Occipital lobe (tissue), 2 donors: ENCODE data around the gene KLF13. TPM values are rescaled to one million over a fixed set of nuclear protein-coding genes. Genes with fewer than 3 reads are reported as not detected.

Experiments
- DNase-seq: peaks from one replicate; lab custom pipeline; 2025; lab: John Stamatoyannopoulos, UW
- total RNA-seq: library from RNA; depleted of rRNA; stranded (reverse); fragments of >200 nt; gene quantifications from one replicate; pipeline ENCODE4 v1.2.3, GENCODE V29; 2014

Gene KLF13
- total RNA-seq, 1 donor from 2014 or later: 47.9 TPM

DNA sequence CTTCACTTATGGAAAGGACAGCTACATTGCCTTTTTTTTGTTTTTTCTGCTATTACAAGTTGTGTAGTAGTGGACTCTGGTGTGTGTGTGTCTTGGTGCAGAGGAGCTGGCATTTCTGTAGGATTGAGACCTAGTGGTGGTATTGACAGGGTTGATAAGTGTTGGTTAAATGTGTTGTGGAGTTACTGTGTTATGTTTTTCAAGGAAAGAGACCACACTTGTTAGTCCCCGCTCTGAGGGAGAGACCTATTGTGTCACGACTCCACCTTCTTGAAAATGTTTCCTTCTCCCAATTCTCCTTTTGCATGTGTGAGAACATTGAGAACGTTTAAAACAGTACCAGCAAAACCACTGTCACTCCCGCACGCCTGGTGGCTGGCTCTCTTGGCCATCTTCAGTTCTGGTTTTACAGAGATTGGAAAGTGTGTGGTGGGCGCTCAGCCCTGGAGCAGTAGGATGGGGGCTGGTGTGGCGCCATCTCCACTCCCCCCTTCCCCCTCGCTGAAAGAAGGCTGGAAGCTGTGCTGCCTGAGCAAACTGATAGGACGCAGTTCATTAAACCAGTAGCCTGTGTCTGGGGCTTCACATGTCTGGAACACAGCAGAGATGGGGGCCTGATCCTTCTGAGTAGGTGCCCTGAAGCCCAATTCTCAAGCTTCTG, 5.5 kb downstream of the KLF13 start:
- DNase-seq: no peak

DNA sequence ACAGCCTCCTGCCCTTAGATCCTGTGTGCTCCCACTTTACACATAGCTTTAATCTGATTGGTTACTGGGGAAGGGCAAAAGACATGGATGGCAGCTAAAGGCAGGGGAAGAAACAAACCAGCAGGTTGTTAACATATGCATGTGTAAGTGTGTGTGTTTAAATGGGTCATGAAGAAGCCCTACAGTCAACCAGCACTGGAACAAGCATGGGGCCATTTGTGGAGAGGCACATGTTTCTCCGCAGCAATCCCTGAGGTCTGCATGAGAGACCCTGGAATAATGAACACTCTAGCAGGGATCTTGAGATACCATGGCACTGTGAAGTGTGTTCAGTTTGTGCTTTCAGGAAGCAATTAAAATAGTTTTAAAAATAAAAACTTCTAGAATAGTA, 6.0 kb downstream of the KLF13 start:
- DNase-seq: no peak

DNA sequence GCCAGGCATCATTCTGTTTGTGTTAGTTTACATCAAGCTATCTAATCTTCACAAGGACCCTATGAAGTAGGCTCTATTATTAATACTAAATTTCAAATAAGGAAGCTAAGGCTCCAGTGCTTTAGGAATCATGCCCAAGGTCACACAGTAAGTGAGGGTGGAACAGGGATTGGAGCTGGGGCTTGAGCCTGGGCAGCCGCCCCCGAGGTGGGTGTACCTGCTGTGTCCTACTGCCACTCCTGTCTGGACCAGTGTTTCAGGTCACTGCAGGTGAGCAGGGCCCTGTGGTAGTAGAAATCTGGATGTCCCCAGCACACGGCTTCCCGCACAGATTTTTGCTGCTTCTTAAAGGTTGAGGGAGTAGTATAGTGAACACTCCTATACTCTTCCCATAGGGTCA, 6.5 kb downstream of the KLF13 start:
- no peak for DNase-seq

DNA sequence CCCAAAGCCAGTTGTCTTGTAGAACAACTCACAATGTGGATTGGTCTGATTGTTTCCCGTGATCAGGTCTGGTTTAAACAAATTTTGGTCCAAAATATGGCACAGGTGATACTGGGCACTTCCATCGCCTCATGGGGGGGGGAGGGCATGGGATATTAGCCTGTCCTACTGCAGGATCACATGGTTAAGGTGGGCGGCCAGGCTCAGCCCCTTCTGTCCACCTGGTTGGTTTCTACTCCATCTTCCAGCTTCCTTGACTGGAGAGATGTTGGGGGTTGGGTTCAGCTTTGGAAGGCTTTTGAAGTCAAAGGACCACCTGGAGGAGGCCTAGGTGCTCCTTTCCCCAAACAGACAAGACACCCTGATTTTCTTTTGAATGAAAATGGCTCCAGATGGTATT, 7.2 kb downstream of the KLF13 start:
- no peak for DNase-seq

DNA sequence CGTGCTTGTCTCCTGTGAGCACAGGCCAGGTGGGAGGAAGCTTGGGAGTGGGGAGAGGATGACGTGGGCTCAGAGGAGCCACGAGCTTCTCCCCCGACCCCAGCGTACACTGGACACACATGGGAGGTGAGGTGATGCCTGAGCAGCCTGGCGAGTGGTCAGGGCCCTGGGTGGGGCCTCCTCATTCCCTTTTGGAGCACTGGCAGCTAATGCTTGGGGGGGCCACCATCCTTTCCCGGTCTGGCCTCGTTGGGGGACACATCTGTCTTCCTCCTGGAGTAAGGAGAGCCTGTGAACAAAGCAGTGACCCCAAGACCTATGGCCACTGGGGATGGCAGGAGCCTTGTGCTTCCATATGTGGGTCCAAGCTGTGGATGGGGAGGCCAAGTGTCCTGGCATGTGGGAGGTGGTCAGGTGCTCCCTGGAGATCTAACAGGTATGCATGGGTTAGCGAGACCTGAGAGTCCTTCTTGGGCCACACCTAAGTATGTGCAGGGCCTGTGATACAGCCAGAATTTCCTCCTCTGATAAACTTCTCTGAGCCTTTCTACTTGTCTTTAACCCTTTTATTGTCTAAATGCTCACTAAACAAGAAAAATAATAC, 9.5 kb downstream of the KLF13 start:
- DNase-seq: no peak

DNA sequence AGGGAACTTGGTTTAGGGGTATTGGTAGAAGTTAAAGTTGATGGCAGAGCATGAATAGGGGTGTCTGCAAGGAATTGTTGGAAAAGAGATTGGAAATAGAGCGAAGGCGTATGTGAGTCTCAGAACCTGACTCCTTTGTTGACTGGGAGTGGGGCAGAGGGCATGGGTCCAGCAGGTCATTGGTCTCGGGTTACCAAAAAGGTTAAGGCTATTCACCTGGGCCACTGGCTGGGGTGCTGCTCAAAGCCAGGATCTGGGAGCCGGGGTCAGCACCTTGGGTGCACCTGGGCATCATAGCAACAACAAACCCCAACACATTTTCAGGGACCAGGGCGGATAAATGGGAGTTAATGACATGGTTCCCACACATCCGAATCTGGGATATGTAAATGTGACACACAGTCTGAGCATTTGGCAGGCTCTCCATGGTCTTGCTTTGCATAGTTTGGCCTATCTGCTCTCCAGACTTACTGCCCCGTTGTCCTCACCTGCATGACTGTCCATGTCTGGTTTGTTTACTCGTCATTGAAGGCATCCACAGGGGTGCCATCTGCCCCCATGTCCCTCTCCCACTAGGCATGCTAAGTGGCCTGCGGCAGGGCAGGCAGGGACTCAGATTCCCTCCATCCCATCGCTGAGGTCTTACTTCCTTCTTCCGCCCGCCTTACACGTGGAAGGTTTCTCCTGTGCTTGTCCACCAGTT, 10.1 kb downstream of the KLF13 start:
- DNase-seq: no peak

DNA sequence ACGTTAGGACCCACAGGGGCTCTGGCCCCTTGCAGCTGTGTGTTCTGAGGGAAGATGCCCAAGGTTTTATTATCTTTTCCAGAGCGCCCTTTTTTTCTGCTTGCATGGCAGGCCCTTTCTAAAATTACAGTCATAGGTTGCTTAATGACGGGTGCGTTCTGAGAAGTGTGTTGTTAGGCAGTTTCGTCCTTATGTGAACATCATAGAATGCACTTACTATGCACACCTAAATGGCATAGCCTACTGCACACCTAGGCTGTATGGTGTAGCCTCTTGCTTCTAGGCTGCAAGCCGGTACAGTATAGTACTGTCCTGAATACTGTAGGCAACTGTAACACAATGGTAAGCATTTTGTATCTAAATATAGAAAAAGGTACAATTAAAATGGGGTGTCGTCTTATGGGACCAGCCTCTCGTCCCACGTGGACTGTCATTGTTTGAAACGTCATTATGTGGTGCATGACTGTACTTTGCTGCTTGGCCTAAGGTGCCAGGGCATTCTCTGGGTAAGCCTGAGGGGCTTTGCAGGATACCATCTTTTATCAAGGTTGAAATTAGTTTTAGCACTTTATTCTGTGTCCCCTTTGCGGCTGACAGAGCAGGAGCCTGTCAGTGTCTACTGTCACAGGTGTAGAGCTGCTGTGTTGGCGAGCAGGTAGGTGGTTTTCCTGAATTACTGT, 10.9 kb downstream of the KLF13 start:
- no peak for DNase-seq

DNA sequence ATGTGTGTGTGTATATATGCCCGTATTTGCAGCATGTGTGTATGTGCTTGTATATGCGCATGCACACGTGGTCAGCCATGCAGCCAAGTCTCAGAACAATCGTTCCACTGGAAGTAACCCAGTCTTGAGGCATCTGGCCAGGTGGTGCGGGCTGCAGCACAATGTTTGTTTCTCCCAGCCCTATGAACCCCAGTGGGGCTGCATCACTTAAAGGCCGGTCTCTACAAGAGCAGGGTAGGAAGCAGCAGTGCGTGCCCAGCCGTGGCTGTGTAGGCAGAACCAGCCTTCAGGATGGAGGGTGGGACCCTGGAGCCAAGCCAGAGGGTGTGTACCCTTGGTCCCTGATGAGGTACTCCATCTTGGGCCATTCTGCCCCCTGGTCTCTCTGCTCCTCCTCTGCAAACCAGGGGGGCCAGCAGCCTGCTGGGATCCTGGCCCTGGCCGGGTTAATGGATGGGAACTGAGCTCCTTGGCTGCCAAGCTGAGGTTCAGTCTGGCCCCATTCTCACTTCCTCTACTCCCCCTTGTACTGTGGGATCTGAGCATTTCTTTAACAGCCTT, 11.8 kb downstream of the KLF13 start:
- no peak for DNase-seq

DNA sequence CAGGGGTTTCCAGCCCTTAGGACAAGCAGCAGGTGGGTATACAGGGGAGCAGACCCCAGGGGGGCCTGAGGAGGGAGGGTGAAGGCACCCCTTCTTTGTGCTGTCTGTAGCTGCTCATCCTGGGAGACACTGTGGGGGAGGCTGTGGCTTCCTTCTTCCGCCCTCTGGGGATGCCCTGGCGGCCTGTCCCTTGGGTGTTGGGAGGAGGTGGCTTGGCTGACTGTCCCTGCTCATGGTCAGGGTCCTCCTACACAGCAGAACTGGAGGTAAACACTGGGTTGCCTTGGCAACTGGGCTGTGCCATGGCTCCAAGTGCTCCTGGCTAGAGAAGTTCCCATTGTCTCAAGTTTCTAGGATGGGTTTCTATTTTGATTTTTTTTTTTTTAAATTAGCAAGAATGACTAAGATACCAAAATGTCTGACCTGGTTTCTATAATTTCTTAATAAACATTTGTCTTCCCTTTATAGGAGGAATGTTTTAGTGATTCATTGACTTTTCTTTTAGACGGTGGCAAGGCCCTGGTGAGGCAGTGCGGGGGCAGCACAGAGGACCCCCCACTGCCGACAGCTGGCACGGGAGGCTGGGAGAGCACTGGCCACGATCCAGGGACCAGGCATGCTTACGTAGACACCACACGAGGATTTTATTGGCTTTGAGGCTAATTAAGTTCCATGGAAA, 12.4 kb downstream of the KLF13 start:
- peak; percentile 59 for DNase-seq

DNA sequence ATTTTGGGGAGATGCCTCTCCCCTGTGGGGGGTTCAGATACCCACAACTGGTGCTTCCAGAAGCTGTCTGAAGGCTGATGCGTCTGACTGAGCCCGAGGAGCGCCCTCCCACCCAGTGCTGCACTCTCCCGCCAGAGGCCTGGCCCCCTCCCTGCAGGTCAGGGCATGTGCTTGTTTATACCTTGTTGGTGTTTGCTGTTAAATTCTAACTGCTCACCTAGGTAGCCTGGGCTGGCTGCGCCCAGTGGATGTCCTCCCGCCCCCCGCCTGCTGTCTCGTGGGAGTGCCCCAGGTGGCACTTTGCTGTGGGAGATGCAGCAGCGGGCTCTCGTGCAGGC, 12.9 kb downstream of the KLF13 start:
- no peak for DNase-seq

DNA sequence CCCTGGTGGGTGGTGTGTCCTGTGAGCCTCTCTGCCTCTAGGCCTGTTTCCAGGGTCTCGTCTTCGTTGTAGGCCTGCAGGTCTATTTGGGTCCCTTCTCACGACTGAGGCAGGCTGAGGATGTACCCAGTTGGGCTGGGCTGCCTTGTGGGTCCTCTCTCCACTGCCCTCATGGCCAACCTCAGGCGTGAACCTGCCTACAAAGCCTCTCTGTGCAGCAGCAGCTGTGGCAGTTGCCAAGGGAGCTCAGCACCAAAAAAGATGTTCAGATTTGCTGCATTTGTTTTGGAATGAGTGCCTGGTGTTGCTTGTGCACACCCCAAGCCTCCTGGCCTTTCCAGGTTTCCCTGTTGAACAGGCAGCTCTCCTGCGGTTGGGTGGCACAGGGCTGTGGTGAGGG, 13.4 kb downstream of the KLF13 start:
- DNase-seq: no peak

DNA sequence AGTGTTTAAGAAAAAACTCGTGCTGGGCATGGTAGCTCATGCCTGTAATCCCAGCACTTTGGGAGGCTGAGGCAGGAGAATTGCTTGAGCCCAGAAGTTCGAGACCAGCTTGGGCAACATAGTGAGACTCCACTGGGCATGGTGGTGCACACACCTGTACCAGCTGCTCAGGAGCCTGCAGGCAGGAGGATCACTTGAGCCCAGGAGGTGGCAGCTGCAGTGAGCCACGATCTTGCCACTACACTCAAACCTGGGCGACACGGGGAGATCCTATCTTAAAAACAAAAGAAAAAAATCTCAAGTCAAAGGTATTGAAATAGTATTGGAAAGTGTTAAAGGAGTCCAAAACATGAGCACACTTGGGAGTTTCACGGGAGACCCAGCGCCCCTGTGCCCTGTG, 14.0 kb downstream of the KLF13 start:
- DNase-seq: no peak

DNA sequence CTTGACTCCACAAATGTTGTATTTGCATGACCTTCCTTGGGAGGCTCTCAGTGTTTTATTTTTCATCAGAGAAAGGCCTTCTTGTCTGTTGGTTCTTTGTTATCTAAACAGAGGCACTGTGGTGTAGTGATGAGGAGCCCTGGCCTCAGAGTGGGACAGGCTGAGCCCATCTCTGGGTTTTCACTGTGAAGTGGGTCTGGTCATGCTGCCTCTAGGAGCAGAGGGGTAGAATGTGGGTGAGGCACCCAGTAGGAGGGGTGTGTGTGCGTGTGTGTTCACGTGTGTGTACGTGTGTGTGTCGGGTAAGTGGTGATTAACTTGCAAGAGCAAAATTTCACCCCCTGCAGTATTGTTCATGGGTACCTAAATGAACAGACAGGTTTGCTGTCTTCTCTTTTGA, 14.4 kb downstream of the KLF13 start:
- no peak for DNase-seq

DNA sequence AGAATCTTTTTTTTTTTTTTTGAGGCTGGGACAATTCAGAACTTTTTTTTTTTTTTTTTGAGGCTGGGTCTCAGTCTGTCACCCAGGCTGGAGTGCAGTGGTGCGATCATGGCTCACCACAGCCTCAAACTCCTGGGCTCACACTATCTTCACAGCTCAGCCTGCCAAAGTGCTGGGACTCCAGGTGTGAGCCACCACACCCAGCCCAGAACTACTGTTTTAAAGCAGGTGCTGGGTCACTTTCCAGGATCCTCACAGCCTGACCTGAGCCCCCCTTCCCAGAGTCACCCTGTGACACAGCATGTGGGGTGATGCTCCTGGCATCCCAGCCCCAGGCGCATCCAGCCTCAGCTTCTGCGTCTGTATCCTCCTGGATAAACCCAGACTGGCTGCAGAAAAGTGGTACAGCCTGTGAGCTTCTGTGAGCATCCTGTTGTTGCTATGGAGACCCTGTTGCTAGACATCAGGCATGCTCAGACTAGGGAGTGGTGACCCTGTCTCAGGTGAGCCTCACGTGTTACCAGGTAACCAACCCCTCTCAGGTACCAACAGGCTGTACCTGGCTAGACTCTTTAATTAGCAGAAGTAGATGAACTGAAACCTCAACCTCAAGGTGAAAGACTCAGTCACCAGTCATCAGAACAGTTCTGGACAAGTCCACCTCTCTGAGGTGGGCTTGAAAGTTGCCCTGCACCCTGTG, 15.0 kb downstream of the KLF13 start:
- DNase-seq: no peak

DNA sequence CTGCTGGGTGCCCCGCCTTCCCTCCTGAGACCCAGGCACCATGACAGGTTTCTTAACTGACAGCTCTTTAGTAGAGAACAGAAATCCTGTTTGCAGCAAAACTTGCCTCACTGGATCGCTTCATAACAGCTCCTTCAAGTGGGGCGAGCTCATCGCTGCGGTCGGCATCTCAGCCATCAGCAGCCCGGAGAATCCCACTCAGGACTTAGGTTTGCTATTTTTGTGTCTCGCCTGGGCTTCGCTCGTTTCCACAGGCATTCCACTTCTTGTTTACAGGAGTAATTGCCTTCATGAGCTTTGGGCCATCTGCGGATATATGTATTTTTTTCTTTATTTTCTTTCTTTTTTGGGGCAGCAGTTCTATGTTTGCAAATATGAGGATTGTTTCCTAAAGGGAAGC, 15.7 kb downstream of the KLF13 start:
- no peak for DNase-seq

DNA sequence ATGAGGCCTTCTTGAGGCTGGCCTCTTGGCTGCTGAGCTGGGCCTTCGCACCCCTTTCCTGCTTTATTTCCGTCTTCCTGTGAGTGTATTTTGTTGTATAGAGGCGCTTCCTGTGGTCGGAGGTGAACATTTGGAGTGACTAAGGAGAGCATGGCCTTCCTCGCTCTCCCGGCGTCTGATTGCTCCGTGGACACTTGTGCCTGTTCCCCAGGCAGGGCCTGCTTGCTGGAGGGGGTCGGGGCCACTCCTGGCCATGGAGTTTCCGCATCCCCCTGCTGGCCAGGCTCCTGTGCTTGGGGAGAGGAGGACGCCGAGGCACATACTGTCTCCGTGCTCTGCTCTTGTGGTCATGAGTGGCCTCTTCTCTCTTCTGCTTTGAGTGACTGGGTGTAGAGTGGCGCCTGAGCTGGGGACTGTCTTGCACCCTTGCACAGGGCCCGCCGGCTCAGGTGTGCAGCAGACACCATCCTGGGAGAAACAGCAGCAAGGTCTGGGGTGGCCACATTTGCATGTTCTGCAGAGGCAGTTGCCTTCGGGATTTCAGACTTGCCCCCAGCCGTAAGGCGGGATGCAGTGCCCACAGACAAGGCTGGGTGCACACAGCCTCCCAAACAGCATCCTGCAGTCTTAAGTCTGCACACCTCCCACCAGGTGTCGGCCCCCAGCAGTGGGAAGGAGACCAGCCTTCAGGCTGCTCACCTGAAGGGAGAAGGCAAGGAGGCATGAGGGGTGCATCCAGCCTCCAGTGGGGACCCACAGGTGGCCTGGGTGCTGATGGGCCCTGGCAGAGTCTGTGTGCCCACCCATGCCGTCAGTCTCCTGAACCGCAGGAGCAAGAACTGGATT, 16.4 kb downstream of the KLF13 start:
- no peak for DNase-seq

DNA sequence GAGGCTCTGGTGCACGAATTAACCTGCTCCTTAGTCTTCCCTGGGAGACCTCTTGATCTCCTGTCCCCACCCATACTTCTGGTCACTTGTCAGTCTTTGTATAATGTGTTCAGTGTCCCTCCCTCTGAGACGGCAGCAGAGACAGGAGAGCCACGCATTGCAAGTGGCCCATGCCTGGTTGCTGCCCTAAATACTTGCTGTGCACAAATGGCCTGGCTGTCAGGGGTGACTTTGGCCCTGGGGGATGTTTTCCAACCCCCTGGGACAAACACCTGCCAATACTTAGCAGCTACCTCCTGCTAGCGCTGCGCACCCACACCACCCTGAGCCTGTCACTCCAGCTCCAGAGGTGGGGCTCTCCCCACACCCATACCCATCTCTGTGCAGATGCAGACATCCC, 17.2 kb downstream of the KLF13 start:
- DNase-seq: no peak

DNA sequence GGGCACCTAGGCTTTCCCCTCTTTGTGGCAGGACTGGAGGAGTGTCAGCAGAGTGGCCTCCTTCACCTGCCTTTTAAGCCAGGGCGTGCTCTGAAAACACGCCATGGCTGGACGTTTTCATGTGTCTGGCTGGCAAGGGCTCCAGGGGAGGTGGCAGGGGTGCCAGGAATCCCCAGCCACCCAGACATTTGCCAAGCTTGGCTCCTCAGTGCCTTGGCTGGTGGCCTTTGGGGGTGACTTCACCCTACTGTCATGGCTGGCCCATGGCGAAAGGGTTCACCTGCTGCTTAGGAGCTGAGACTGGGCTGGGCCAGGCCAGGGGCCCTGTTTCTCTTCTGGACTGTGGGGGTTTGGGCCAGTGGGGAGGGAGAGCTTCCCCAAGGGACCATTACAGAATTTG, 17.6 kb downstream of the KLF13 start:
- DNase-seq: no peak

DNA sequence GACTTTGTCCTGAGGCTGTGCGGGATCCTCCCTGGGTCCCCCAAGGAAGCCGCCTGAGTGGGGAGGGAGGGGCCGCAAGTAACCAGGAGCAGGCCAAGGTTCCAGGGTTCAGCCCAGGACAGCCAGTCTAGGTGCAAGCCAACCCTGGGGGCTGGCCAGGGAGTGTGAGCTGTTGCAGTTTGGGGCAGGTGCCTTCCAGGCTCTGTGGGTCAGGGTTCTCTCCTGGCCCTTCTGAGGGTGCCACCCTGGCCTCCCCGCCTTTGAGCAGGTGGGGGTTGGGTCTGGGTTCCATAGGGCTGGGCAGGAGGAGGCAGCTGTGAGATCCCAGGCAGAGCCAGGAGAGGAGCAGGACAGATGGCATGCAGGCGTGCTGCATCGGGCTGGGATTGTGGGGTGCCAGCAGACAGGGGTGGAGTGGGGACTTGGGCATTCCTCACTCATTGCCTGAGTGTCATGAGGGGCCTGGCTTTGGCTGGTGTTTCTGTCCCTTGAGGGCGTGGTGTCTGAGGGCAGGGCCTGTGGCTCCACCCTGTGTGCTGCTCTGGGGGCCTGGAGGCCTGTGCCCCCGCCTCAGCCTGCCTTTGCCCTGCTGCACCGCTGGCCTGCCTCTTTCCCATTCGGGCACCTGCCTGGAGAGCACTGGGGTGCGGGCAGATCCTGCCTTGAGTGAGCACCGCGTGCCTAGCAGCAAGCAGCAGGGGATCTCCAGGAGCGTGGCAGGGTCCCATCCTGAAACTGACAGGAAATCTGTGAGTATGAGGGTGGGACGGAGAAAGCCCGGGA, 18.4 kb downstream of the KLF13 start:
- DNase-seq: no peak
